ENCODE data around the gene IKZF3. TPM values are rescaled to one million over a fixed set of nuclear protein-coding genes. Genes with fewer than 3 reads are reported as not detected.

The IKZF3 gene
- total RNA-seq, 4 donors from 2014 or later, result 1.8 to 2.8 (median 2.6) TPM

DNA sequence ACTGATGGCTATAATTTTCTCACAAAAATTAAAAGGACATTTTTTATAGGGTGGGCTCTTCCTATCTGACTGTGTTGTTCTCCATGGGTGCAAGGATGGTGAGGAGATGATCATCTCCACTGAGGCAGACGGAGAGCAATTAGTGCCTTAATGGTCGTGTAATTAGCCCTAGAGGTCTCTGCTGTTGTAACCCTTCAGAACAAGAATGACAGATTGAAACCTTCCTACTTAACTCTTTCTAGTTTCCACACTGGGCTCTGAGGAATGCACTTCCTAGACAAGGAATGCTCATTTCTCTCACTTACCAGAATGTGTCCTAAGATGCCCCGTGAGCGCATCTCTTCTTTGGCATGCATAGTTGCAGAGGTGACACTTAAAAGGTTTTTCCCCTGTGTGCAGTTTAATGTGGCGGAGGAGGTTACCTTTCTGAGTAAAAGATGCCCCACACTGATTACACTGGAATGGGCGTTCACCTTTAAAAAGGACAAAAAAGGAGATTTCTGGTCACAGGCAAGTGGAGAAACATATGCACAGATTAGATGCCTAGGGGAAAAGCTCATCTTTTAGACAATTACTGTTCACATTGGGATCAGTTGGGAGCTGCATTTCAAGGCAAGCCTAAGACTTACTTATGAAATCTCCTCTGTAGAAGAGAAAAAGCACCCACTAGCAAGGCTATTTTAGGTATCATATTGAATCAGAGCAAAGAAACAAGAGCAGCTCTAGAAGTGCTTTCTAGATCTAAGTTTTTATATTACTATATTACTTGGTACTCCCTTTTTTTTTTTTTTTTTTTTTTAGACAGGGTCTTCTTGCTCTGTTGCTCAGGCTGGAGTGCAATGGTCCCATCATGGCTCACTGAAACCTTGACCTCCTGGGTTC is 72.8 kb downstream of the IKZF3 start:
- no peak overlapping the region for H3K27ac ChIP-seq
- no peak overlapping the region for H3K4me3 ChIP-seq (replicated peaks in 1 of 3)
- H3K4me1 ChIP-seq, result peaks cover 0 to 16% of the 10 kb centered on the region in 2 donors
- intact Hi-C loops (cut with DNase I), result no loop called here
- H3K9me3 ChIP-seq, result no peaks in the 10 kb centered on the region
- H3K36me3 ChIP-seq, result no peaks in the 10 kb centered on the region
- WGBS, 2 donors, result 78 to 79% methylated on average over 6 of the region's 6 CpGs
- H3K27me3 ChIP-seq, result no peaks in the 10 kb centered on the region
- TF ChIP-seq, protein P1, sequence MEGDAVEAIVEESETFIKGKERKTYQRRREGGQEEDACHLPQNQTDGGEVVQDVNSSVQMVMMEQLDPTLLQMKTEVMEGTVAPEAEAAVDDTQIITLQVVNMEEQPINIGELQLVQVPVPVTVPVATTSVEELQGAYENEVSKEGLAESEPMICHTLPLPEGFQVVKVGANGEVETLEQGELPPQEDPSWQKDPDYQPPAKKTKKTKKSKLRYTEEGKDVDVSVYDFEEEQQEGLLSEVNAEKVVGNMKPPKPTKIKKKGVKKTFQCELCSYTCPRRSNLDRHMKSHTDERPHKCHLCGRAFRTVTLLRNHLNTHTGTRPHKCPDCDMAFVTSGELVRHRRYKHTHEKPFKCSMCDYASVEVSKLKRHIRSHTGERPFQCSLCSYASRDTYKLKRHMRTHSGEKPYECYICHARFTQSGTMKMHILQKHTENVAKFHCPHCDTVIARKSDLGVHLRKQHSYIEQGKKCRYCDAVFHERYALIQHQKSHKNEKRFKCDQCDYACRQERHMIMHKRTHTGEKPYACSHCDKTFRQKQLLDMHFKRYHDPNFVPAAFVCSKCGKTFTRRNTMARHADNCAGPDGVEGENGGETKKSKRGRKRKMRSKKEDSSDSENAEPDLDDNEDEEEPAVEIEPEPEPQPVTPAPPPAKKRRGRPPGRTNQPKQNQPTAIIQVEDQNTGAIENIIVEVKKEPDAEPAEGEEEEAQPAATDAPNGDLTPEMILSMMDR (IDR thresholded peaks at IDR 0.05), result no peak
- no peak for TF ChIP-seq POLR2A (IDR thresholded peaks at IDR 0.05)
- DNase-seq, result no peak

GRCh38 chr17:39787743-39788484 is 76.2 kb downstream of the IKZF3 start:
- WGBS, 2 donors, result 81 to 87% methylated on average over 8 of the region's 8 CpGs
- intact Hi-C loops (cut with DNase I), result no loop called here
- DNase-seq, result no peak
- Histone ChIP-seq H3K4me1 (peaks cover 0 to under 1% of the 10 kb centered on the region in 2 donors), H3K9me3 (no peaks in the 10 kb centered on the region), H3K4me3 (replicated peaks in 1 of 3) (no peak overlapping the region), H3K36me3 (no peaks in the 10 kb centered on the region), H3K27ac (no peak overlapping the region), H3K27me3 (no peaks in the 10 kb centered on the region)
- TF ChIP-seq POLR2A (IDR thresholded peaks at IDR 0.05), result no peak
- TF ChIP-seq, protein P1 (IDR thresholded peaks at IDR 0.05), result no peak

- no peaks in the 10 kb centered on the region for H3K9me3 ChIP-seq
- no peak for TF ChIP-seq POLR2A (IDR thresholded peaks at IDR 0.05)
- TF ChIP-seq, protein P1 (IDR thresholded peaks at IDR 0.05), result no peak
- intact Hi-C loops (cut with DNase I), result no loop called here
- peak in 1 of 2 donors; percentile 7 for DNase-seq
- H3K36me3 ChIP-seq, result no peaks in the 10 kb centered on the region
- H3K27ac ChIP-seq, result no peak overlapping the region
- H3K4me1 ChIP-seq, result peaks cover 0 to 9% of the 10 kb centered on the region in 2 donors
- H3K27me3 ChIP-seq, result no peaks in the 10 kb centered on the region
- no peak overlapping the region for H3K4me3 ChIP-seq (replicated peaks in 1 of 3)
Measured at GRCh38 chr17:39787041-39787440, 77.1 kb downstream of the IKZF3 start.

DNA sequence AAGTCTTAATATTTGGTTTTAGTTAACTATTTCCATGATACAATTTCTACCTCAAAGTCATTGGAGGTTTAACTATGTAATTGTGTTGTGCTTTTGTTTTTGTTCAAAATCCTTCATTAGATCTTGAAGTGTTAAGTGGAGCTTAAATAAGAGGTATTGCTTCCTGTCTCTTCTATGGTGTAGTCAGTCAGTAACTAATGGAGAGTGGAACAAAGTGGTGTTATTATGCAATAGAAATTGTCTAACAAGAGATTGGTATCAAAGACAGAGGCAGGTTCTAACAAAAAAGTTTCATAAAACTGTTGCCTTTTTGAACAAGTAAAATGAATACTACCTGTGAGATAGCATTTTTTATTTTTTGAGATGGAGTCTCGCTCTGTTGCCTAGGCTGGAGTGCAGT is 81.1 kb downstream of the IKZF3 start:
- no peak for DNase-seq
- H3K36me3 ChIP-seq, result no peaks in the 10 kb centered on the region
- H3K9me3 ChIP-seq, result no peaks in the 10 kb centered on the region
- no peak overlapping the region for H3K27ac ChIP-seq
- WGBS, 2 donors, result 96 to 100% methylated on average over 1 of the region's 1 CpG
- no peaks in the 10 kb centered on the region for H3K27me3 ChIP-seq
- intact Hi-C loops (cut with DNase I), result no loop called here
- H3K4me3 ChIP-seq (replicated peaks in 1 of 3), result no peak overlapping the region
- TF ChIP-seq, protein P1 (IDR thresholded peaks at IDR 0.05), result no peak
- TF ChIP-seq POLR2A (IDR thresholded peaks at IDR 0.05), result no peak
- H3K4me1 ChIP-seq, result peaks cover 0 to 13% of the 10 kb centered on the region in 2 donors

- 23 to 30% methylated on average over 4 of the region's 4 CpGs for WGBS, 2 donors
- TF ChIP-seq POLR2A (IDR thresholded peaks at IDR 0.05), result no peak
Measured at GRCh38 chr17:39782481-39782880, 81.6 kb downstream of the IKZF3 start.

More at GRCh38 chr17:39782481-39782880, 81.6 kb downstream of the IKZF3 start:
- H3K9me3 ChIP-seq, result no peaks in the 10 kb centered on the region
- H3K4me1 ChIP-seq, result peaks cover 0 to 13% of the 10 kb centered on the region in 2 donors
- intact Hi-C loops (cut with DNase I), result no loop called here
- H3K27ac ChIP-seq, result no peak overlapping the region
- H3K36me3 ChIP-seq, result no peaks in the 10 kb centered on the region
- DNase-seq, result no peak
- H3K4me3 ChIP-seq (replicated peaks in 1 of 3), result no peak overlapping the region
- no peaks in the 10 kb centered on the region for H3K27me3 ChIP-seq

Measured in thyroid gland (tissue), 4 donors.